Fibroblast of lung (primary cell): ENCODE data around the gene CMTM5. TPM values are rescaled to one million over a fixed set of nuclear protein-coding genes. Genes with fewer than 3 reads are reported as not detected.

Experiments used
- DNase-seq, 2 donors: peaks; one replicate each; pipeline versions ENCODE4 v3.0.0 to v3.0.0-alpha.2; 2010; ENCODE audit warnings: low read depth in 2 of 2
- H2AFZ ChIP-seq: 2 replicates; pipeline ENCODE4 v1.5.1; 2012; ENCODE audit warnings: low read length, control low read depth, inconsistent platforms
- H3K27ac ChIP-seq: 2 replicates; pipeline ENCODE4 v1.5.1; 2011; ENCODE audit warnings: low read length, control low read depth; ENCODE audit not compliant: insufficient read depth
- H3K27me3 ChIP-seq: 2 replicates; pipeline ENCODE4 v1.5.1; 2011; ENCODE audit warnings: mild to moderate bottlenecking, low read length; ENCODE audit not compliant: control insufficient read depth, insufficient read depth
- H3K36me3 ChIP-seq: 2 replicates; pipeline ENCODE4 v1.5.1; 2011; ENCODE audit warnings: low read length; ENCODE audit not compliant: control insufficient read depth, insufficient read depth
- H3K4me1 ChIP-seq: 2 replicates; pipeline ENCODE4 v1.5.1; 2011; ENCODE audit warnings: low read length; ENCODE audit not compliant: control insufficient read depth, insufficient read depth; ENCODE audit errors: extremely low read depth
- H3K4me2 ChIP-seq: 2 replicates; pipeline ENCODE4 v1.5.1; 2011; ENCODE audit warnings: low read length, control low read depth; ENCODE audit not compliant: insufficient read depth; ENCODE audit errors: extremely low read depth
- H3K4me3 ChIP-seq, 4 experiments: fragments of 200-600 bp in 1 of 4; sonication (generic) in 1 of 4; replicated peaks in 1 of 4; 2 replicates each; pipeline ENCODE4 v1.5.1; 2011 to 2016; ENCODE audit warnings: low read length in 4 of 4, low read depth in 3 of 4, mild to moderate bottlenecking in 3 of 4, control low read depth in 2 of 4, inconsistent platforms in 1 of 4, mixed read lengths in 1 of 4; ENCODE audit not compliant: insufficient read depth in 1 of 4; ENCODE audit errors: control extremely low read depth in 1 of 4
- H3K79me2 ChIP-seq: 2 replicates; pipeline ENCODE4 v1.5.1; 2012; ENCODE audit warnings: mild to moderate bottlenecking, low read length, inconsistent platforms; ENCODE audit not compliant: control insufficient read depth, insufficient read depth
- H3K9ac ChIP-seq: 2 replicates; pipeline ENCODE4 v1.5.1; 2011; ENCODE audit warnings: mild to moderate bottlenecking, low read length, control low read depth; ENCODE audit not compliant: insufficient read depth
- H3K9me3 ChIP-seq: 2 replicates; pipeline ENCODE4 v1.5.1; 2012; ENCODE audit warnings: low read depth, low read length; ENCODE audit not compliant: control insufficient read depth, insufficient read depth
- H4K20me1 ChIP-seq: 2 replicates; pipeline ENCODE4 v1.5.1; 2011; ENCODE audit warnings: low read length; ENCODE audit not compliant: control insufficient read depth, insufficient read depth; ENCODE audit errors: extremely low read depth
- EZH2 ChIP-seq: IDR thresholded peaks from 2 replicates; pipeline ENCODE4 v1.5.1; 2012; ENCODE audit warnings: low read length, control low read depth, mild to moderate bottlenecking; ENCODE audit errors: missing control alignments
- polyA plus RNA-seq, 2 donors: library from polyadenylated mRNA; depleted of rRNA in 1 of 2; stranded (reverse) in 1 of 2; unstranded in 1 of 2; fragments of >200 nt; gene quantifications; 2 replicates each; pipeline ENCODE4 v1.2.1, GENCODE V29; 2011 to 2012; ENCODE audit warnings: missing spikeins in 1 of 2
- total RNA-seq: library from RNA; depleted of rRNA; stranded (reverse); fragments of >200 nt; gene quantifications from 2 replicates; pipeline ENCODE4 v1.2.1, GENCODE V29; 2014
- TF ChIP-seq, protein P1 (sequence below), 2 donors: IDR thresholded peaks in 1 of 2; conservative IDR thresholded peaks in 1 of 2; 1 replicate in 1 of 2; 2 replicates in 1 of 2; pipeline ENCODE4 v1.5.1; 2011 to 2012; ENCODE audit warnings: low read length in 2 of 2, control low read depth in 1 of 2, inconsistent platforms in 1 of 2, low read depth in 1 of 2, mild to moderate bottlenecking in 1 of 2

Gene CMTM5
- total and polyA plus RNA-seq, 2 donors (not counting 1 experiment from before 2014, with no cell fraction given), result 0.08 to 0.33 TPM

DNA sequence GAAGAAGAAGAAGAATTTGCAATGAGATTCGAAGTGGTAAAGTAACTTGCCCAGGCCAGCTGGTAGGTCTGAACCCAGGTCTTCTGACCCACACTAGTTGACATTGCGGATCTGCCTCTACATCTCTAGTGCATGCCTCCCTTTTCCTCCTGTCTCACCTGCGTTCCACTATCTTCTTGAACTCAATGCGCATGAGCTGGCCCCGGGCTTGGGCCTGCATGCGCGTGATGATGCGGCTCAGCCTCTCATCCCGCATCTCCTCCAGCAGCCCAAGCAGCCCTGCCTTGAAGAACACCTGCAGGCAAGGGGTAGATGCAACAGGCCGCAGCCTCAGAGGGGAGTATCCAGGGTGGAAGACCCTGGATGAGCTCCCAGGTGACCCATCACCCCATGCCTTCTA lies 19.3 kb downstream of the CMTM5 start:
- Histone ChIP-seq H4K20me1 (no peaks in the 10 kb centered on the region), H3K79me2 (no peaks in the 10 kb centered on the region), H3K9me3 (no peaks in the 10 kb centered on the region)

DNA sequence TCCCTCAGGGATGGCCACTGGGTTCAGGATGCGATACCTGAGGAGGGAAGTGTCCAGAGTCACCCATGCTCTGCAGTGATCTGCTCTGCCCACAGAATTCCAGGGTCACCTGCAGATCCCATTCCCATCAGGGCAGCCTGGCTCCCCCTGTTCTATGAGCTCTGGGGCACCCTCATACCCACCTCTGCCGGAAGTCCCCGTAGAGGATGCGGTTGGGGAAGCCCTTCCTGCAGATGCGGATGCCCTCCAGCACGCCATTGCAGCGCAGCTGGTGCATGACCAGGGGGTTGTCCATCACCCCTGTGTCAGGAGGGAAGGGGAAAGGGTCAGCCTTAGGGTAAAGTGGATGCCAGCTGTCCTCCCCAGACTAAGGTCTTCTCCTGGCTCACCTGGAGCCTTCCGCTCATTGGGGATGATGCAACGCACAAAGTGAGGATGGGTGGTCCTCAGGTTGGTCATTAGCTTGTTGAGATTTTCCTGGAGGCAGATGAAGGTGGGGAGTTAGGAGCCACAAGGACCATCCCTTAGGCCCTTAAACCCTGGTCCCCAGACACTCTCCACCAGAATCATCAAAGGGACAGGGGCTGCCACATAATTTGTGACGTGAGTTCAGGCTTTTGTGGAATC lies 20.0 kb downstream of the CMTM5 start:
- no peak overlapping the region for H3K4me3 ChIP-seq
- DNase-seq, result no peak
- H3K36me3 ChIP-seq, result no peaks in the 10 kb centered on the region
- no peak overlapping the region for H3K4me2 ChIP-seq
- no peak for TF ChIP-seq EZH2
- TF ChIP-seq, protein P1, sequence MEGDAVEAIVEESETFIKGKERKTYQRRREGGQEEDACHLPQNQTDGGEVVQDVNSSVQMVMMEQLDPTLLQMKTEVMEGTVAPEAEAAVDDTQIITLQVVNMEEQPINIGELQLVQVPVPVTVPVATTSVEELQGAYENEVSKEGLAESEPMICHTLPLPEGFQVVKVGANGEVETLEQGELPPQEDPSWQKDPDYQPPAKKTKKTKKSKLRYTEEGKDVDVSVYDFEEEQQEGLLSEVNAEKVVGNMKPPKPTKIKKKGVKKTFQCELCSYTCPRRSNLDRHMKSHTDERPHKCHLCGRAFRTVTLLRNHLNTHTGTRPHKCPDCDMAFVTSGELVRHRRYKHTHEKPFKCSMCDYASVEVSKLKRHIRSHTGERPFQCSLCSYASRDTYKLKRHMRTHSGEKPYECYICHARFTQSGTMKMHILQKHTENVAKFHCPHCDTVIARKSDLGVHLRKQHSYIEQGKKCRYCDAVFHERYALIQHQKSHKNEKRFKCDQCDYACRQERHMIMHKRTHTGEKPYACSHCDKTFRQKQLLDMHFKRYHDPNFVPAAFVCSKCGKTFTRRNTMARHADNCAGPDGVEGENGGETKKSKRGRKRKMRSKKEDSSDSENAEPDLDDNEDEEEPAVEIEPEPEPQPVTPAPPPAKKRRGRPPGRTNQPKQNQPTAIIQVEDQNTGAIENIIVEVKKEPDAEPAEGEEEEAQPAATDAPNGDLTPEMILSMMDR (conservative IDR thresholded peaks at IDR 0.05 in 1 of 2, IDR thresholded peaks at IDR 0.05 in 1 of 2; ENCODE audit: low read depth in 1 of 2, low read length in 2 of 2), result no peak
- H3K27me3 ChIP-seq, result no peaks in the 10 kb centered on the region
- no peaks in the 10 kb centered on the region for H3K79me2 ChIP-seq
- no peak overlapping the region for H3K9ac ChIP-seq
- H3K27ac ChIP-seq, result no peak overlapping the region
- no peaks in the 10 kb centered on the region for H4K20me1 ChIP-seq
- H2AFZ ChIP-seq, result no peak overlapping the region
- no peaks in the 10 kb centered on the region for H3K9me3 ChIP-seq
- no peaks in the 10 kb centered on the region for H3K4me1 ChIP-seq

More for the DNA sequence above, 19.3 kb downstream of the CMTM5 start:
- H3K36me3 ChIP-seq, result no peaks in the 10 kb centered on the region
- H3K4me3 ChIP-seq, result no peak overlapping the region
- no peaks in the 10 kb centered on the region for H3K4me1 ChIP-seq
- no peak overlapping the region for H2AFZ ChIP-seq
- DNase-seq, result no peak
- peaks cover under 1% of the 10 kb centered on the region for H3K27me3 ChIP-seq
- H3K4me2 ChIP-seq, result no peak overlapping the region
- no peak overlapping the region for H3K9ac ChIP-seq
- TF ChIP-seq, protein P1 (conservative IDR thresholded peaks at IDR 0.05 in 1 of 2, IDR thresholded peaks at IDR 0.05 in 1 of 2; ENCODE audit: low read depth in 1 of 2, low read length in 2 of 2), result no peak
- no peak for TF ChIP-seq EZH2
- no peak overlapping the region for H3K27ac ChIP-seq

DNA sequence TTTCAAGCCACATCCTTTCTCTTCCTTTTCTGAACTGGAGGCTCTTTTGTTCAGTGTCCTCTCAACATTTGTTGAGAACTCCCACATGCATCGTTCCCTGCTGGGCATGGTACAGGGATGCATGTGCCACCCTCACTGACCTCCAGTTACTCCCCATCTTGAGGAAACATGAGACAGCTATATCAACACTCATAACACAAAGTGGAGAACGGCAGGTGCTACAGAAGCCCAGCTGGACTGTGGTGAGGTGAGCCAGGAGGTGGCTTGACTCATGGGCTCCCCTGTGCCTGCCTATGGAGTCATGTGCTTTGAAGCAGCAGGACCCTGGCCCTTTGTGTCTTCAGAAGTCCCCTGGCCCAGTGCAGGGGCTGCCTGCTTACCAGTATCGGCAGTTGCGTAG lies 21.5 kb downstream of the CMTM5 start:
- TF ChIP-seq, protein P1 (conservative IDR thresholded peaks at IDR 0.05 in 1 of 2, IDR thresholded peaks at IDR 0.05 in 1 of 2; ENCODE audit: low read depth in 1 of 2, low read length in 2 of 2), result no peak
- TF ChIP-seq EZH2, result no peak
- Histone ChIP-seq H3K27me3 (no peaks in the 10 kb centered on the region), H3K4me3 (no peak overlapping the region), H3K4me1 (no peaks in the 10 kb centered on the region), H2AFZ (no peak overlapping the region), H3K36me3 (no peaks in the 10 kb centered on the region), H3K4me2 (no peak overlapping the region), H3K9me3 (no peaks in the 10 kb centered on the region), H4K20me1 (no peaks in the 10 kb centered on the region), H3K79me2 (no peaks in the 10 kb centered on the region), H3K27ac (no peak overlapping the region), H3K9ac (no peak overlapping the region)
- no peak for DNase-seq
